Transverse colon (tissue), 4 donors: Measurements from ENCODE around the gene NR0B2. TPM values are rescaled to one million over a fixed set of nuclear protein-coding genes. Genes with fewer than 3 reads are reported as not detected.
"Not testable (repeated sequence)": the region's sequence is repeated elsewhere in the genome, so short reads cannot be mapped to it uniquely, and the experiment has no call there.

Source experiments
- DNase-seq: peaks from one replicate; pipeline ENCODE4 v3.0.0-alpha.2; 2019
- H3K27ac ChIP-seq, 4 donors: fragments of 200-600 bp; sonication (generic); 2 replicates each; pipeline ENCODE4 v1.5.1; 2016 to 2018; ENCODE audit warnings: inconsistent platforms in 4 of 4
- H3K27me3 ChIP-seq: fragments of 200-600 bp; sonication (generic); 2 replicates; pipeline ENCODE4 v1.5.1; 2017; ENCODE audit warnings: inconsistent platforms
- H3K36me3 ChIP-seq, 4 donors: fragments of 200-600 bp; sonication (generic); 2 replicates each; pipeline ENCODE4 v1.5.1; 2017 to 2019; ENCODE audit warnings: inconsistent platforms in 4 of 4
- H3K4me1 ChIP-seq, 4 donors: fragments of 200-600 bp; sonication (generic); 2 replicates each; pipeline ENCODE4 v1.5.1; 2017 to 2020; ENCODE audit warnings: inconsistent platforms in 4 of 4
- H3K4me3 ChIP-seq, 4 donors: fragments of 200-600 bp; sonication (generic); 1 replicate in 1 of 4; 2 replicates in 3 of 4; pipeline versions ENCODE4 v1.5.1 to v1.6.1; 2017 to 2019; ENCODE audit warnings: inconsistent platforms in 4 of 4
- H3K9me3 ChIP-seq, 2 donors: fragments of 200-600 bp; sonication (generic); 2 replicates each; pipeline ENCODE4 v1.5.1; 2017 to 2019; ENCODE audit warnings: inconsistent platforms in 2 of 2
- EP300 ChIP-seq: sonication (generic); formaldehyde crosslinking; IDR thresholded peaks from one replicate; pipeline ENCODE4 v1.6.1; 2017; ENCODE audit warnings: antibody characterized with exemption, low read depth
- POLR2A ChIP-seq: fragments of 450-650 bp; IDR thresholded peaks from one replicate; pipeline ENCODE4 v1.6.1; 2016; ENCODE audit warnings: antibody characterized with exemption, mild to moderate bottlenecking, moderate library complexity
- POLR2AphosphoS5 ChIP-seq, 3 donors: sonication (generic); formaldehyde crosslinking; IDR thresholded peaks; one replicate each; pipeline ENCODE4 v1.6.1; 2016; ENCODE audit warnings: antibody characterized with exemption in 3 of 3
- WGBS, 2 donors: methylation state at CpG; one replicate each; pipeline ENCODE4 v1.1.5; 2018; ENCODE audit warnings: low coverage in 1 of 2; 5-methylcytosine and 5-hydroxymethylcytosine counted together
- in situ Hi-C, 4 donors: fragments of 200-750 bp; cut with MboI; loops; one replicate each; pipeline versions ENCODE4 v1.15.0 to v1.15.1; 2017; ENCODE audit warnings: low sequenced_read_pairs in 3 of 4, low pct_ligation_motif_present in 1 of 4, low pct_unique_long_range_greater_than_20kb in 1 of 4
- intact Hi-C: fragments of 100-400 bp; cut with DNase I; formaldehyde crosslinking; loops from one replicate; pipeline ENCODE4 v1.15.1; 2023; ENCODE audit warnings: low total_unique reads
- total RNA-seq, 4 donors: library from RNA; depleted of rRNA; stranded (reverse); fragments of >200 nt; gene quantifications; one replicate each; pipeline ENCODE4 v1.1.0, GENCODE V29; 2016
- TF ChIP-seq, protein P1 (sequence below), 5 experiments: fragments of 200-600 bp in 3 of 5; fragments of 450-650 bp in 2 of 5; sonication (generic) in 3 of 5; IDR thresholded peaks; 1 replicate in 2 of 5; 2 replicates in 3 of 5; pipeline ENCODE4 v1.5.1; 2016 to 2017; ENCODE audit warnings: antibody characterized with exemption in 5 of 5, inconsistent platforms in 3 of 5, mild to moderate bottlenecking in 2 of 5, moderate library complexity in 1 of 5

Gene NR0B2
- total RNA-seq, 4 donors from 2014 or later = 0.95 to 2.7 TPM; not detected in 2

DNA sequence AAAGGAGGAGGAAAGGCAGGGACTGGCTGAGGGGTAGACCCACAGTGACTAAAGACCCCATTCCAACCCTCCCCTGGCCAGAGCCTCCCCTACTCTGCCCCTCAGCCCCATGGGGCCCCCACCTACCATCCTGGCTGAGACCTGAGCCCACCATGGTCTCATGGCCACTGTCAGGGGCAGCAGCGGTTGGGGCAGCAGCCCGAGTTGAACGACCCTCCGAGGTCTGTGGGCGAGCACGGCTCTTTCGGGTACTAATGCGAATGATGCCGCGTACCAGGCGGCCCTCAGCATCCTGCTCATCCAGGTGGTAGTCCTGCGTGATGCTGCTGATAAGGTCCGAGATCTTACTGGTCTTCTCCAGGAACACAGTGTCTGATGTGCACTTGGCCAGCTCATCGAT, 37.4 kb upstream of the NR0B2 start:
- H3K27me3 ChIP-seq = no peaks in the 10 kb centered on the region
- no peak overlapping the region for H3K27ac ChIP-seq
- intact Hi-C loops (no loop called here), in situ Hi-C loops (no loop called here)
- H3K36me3 ChIP-seq = no peaks in the 10 kb centered on the region
- WGBS, 2 donors = 90% methylated on average over 14 of the region's 14 CpGs; no CpG with 5 or more reads in 1 of the 2 donors
- H3K9me3 ChIP-seq = no peaks in the 10 kb centered on the region
- H3K4me3 ChIP-seq = no peak overlapping the region
- TF ChIP-seq POLR2A (no peak), EP300 (no peak), POLR2AphosphoS5 (IDR thresholded peaks at IDR 0.05) (no peak)
- TF ChIP-seq, protein P1, sequence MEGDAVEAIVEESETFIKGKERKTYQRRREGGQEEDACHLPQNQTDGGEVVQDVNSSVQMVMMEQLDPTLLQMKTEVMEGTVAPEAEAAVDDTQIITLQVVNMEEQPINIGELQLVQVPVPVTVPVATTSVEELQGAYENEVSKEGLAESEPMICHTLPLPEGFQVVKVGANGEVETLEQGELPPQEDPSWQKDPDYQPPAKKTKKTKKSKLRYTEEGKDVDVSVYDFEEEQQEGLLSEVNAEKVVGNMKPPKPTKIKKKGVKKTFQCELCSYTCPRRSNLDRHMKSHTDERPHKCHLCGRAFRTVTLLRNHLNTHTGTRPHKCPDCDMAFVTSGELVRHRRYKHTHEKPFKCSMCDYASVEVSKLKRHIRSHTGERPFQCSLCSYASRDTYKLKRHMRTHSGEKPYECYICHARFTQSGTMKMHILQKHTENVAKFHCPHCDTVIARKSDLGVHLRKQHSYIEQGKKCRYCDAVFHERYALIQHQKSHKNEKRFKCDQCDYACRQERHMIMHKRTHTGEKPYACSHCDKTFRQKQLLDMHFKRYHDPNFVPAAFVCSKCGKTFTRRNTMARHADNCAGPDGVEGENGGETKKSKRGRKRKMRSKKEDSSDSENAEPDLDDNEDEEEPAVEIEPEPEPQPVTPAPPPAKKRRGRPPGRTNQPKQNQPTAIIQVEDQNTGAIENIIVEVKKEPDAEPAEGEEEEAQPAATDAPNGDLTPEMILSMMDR (IDR thresholded peaks at IDR 0.05) = no peak
- no peak for DNase-seq
- H3K4me1 ChIP-seq = peaks cover 0 to 8% (median 2%) of the 10 kb centered on the region in 4 donors

DNA sequence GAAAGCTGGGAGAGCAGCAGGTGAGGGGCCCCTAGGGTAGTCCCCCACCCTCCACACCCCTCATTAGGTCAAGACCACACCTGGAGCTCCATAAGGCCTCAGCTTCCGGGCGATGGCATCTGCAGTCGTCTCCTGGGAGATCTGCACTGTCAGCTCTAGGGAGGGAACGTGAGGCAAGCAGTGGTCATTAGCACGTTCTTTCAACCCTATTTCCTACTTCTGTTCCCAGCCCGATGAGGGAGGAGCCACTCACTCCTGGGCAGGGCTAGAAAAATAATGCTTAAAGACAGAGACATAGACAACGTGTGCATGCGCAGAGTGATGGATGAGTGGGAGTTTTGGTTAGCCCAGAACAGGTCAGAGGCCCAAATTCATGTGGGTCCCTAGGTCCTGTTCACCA, 36.8 kb upstream of the NR0B2 start:
- no peak for TF ChIP-seq EP300
- TF ChIP-seq, protein P1 (IDR thresholded peaks at IDR 0.05) = no peak
- no peak for TF ChIP-seq POLR2A
- TF ChIP-seq POLR2AphosphoS5 (IDR thresholded peaks at IDR 0.05) = no peak
- intact Hi-C loops = no loop called here
- H3K4me3 ChIP-seq = no peak overlapping the region
- in situ Hi-C loops = no loop called here
- DNase-seq = no peak
- H3K9me3 ChIP-seq = no peaks in the 10 kb centered on the region
- H3K27ac ChIP-seq = no peak overlapping the region
- WGBS, 2 donors = 66% methylated on average over 8 of the region's 8 CpGs; no CpG with 5 or more reads in 1 of the 2 donors
- H3K27me3 ChIP-seq = no peaks in the 10 kb centered on the region
- peaks cover 3 to 14% (median 6%) of the 10 kb centered on the region in 4 donors for H3K4me1 ChIP-seq
- no peaks in the 10 kb centered on the region for H3K36me3 ChIP-seq

DNA sequence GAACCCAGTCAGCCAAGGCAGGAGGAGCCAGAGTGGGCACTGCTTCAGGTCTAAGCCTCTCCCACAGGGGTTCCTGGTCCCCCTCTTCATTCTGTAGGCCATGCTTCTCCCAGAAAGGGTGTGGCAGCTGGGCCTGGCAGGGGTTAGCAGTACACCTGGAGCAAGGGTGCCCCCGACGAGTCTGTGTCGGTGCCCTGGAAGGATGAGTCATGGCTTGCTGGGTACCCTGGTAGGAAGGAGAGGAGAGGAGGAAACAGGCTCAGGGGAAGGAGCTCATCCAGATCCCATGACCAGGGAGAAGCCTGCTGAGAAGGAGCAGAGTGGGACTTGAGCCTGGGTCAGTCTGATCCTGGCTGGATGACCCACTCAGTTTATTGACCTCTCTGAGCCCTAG, 36.1 kb upstream of the NR0B2 start:
- no peak for TF ChIP-seq POLR2AphosphoS5 (IDR thresholded peaks at IDR 0.05)
- TF ChIP-seq POLR2A = no peak
- TF ChIP-seq, protein P1 (IDR thresholded peaks at IDR 0.05) = no peak
- TF ChIP-seq EP300 = no peak
- Histone ChIP-seq H3K9me3 (no peaks in the 10 kb centered on the region), H3K4me1 (peaks cover 3 to 21% (median 12%) of the 10 kb centered on the region in 4 donors), H3K27me3 (no peaks in the 10 kb centered on the region), H3K36me3 (no peaks in the 10 kb centered on the region), H3K4me3 (no peak overlapping the region), H3K27ac (no peak overlapping the region)
- intact Hi-C loops (no loop called here), in situ Hi-C loops (no loop called here)
- DNase-seq = no peak
- WGBS, 2 donors = 30% methylated on average over 2 of the region's 3 CpGs; no CpG with 5 or more reads in 1 of the 2 donors

DNA sequence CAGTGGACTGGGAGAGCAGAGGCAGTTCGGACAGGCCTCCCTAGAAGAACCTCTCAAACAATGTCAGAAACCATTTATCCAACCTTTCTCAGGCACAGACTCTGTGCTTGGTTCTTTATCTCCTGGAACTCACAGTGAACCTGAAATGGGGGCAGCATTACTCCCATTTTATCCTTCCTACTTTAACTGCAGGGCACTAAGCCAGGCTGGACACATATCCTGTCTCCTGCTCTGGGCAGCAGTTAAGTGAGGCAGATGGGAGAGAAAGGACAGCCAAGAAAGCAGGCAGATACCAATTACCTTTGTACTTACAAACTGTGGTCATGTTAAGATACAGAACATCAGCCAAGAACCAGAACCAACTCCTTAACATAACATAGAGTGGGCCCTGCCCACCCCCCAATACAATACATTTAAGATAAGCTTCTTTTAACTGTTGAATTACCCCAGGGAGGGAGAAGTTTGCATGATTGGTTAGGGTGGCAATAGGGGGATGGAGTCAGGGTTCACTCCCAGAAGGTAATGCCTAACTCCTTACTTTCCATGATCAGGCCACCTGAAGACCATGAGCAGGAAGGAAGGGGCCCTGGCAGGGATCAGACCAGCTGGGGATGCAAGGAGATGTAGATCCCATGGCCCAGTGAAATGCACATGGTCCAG, 35.6 kb upstream of the NR0B2 start:
- no peak overlapping the region for H3K27ac ChIP-seq
- in situ Hi-C loops = no loop called here
- DNase-seq = no peak
- H3K4me1 ChIP-seq = peaks cover 3 to 24% (median 13%) of the 10 kb centered on the region in 4 donors
- WGBS, 2 donors = 93% methylated on average over 1 of the region's 1 CpG; no CpG with 5 or more reads in 1 of the 2 donors
- peaks cover 0 to 4% (median 0%) of the 10 kb centered on the region in 4 donors for H3K36me3 ChIP-seq
- no peak overlapping the region for H3K4me3 ChIP-seq
- H3K9me3 ChIP-seq = no peaks in the 10 kb centered on the region
- no peaks in the 10 kb centered on the region for H3K27me3 ChIP-seq
- TF ChIP-seq POLR2A (no peak), EP300 (no peak), POLR2AphosphoS5 (IDR thresholded peaks at IDR 0.05) (no peak)
- TF ChIP-seq, protein P1 (IDR thresholded peaks at IDR 0.05) = no peak
- intact Hi-C loops = no loop called here

DNA sequence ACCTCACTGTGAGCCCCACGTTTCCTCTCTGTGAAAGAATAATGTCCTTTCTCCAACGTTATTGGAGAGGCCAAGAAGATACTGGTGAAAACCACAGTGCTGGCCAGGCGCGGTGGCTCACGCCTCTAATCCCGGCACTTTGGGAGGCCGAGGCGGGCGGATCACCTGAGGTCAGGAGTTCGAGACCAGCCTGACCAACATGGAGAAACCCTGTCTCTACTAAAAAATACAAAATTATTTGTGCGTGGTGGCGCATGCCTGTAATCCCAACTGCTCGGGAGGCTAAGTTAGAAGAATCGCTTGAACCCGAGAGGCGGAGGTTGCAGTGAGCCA, 34.9 kb upstream of the NR0B2 start:
- H3K9me3 ChIP-seq, H3K4me3 ChIP-seq, DNase-seq, intact Hi-C loops, H3K27me3 ChIP-seq, H3K27ac ChIP-seq, in situ Hi-C loops, H3K36me3 ChIP-seq: not testable (repeated sequence)
- 89% methylated on average over 16 of the region's 16 CpGs; no CpG with 5 or more reads in 1 of the 2 donors for WGBS, 2 donors
- peaks cover 3 to 24% (median 13%) of the 10 kb centered on the region in 4 donors for H3K4me1 ChIP-seq
